Mesothelial cell of epicardium (in vitro differentiated cells): ENCODE results near the gene LRRC7. TPM values are rescaled to one million over a fixed set of nuclear protein-coding genes. Genes with fewer than 3 reads are reported as not detected.

Experiments used
- DNase-seq, 2 experiments: peaks; one replicate each; pipeline ENCODE4 v3.0.0; 2021; ENCODE audit warnings: low spot score in 2 of 2; ENCODE audit not compliant: unreplicated experiment in 2 of 2
- H3K27ac Mint-ChIP-seq: 2 replicates; pipeline ENCODE4 v1.8.0; 2021; ENCODE audit warnings: mixed read lengths
- H3K27me3 Mint-ChIP-seq: 2 replicates; pipeline ENCODE4 v1.8.0; 2021; ENCODE audit warnings: low read depth, mixed read lengths
- H3K36me3 Mint-ChIP-seq: 2 replicates; pipeline ENCODE4 v1.8.0; 2021; ENCODE audit warnings: mixed read lengths
- H3K4me1 Mint-ChIP-seq: 2 replicates; pipeline ENCODE4 v1.8.0; 2021; ENCODE audit warnings: mixed read lengths
- H3K4me3 Mint-ChIP-seq: 2 replicates; pipeline ENCODE4 v1.8.0; 2021; ENCODE audit warnings: mild to moderate bottlenecking, moderate library complexity, mixed read lengths
- H3K9me3 Mint-ChIP-seq: 2 replicates; pipeline ENCODE4 v1.8.0; 2021; ENCODE audit warnings: mixed read lengths
- CTCF ChIP-seq: fragments of 200-600 bp; sonication (generic); IDR thresholded peaks from one replicate; pipeline ENCODE4 v1.5.0; 2021; ENCODE audit warnings: antibody characterized with exemption; ENCODE audit not compliant: unreplicated experiment
- total RNA-seq: library from RNA; stranded (reverse); gene quantifications from 3 replicates; pipeline ENCODE4 v1.2.1, GENCODE V29; 2021

The LRRC7 gene
- total RNA-seq, 1 donor from 2014 or later: 0.09 TPM

GRCh38 chr1:69524015-69524414 is 43.7 kb upstream of the LRRC7 start:
- Mint-ChIP-seq H3K27ac (no peak overlapping the region), H3K36me3 (no peaks in the 10 kb centered on the region), H3K4me3 (no peak overlapping the region), H3K27me3 (no peaks in the 10 kb centered on the region), H3K4me1 (no peaks in the 10 kb centered on the region), H3K9me3 (no peaks in the 10 kb centered on the region)
- no peak for TF ChIP-seq CTCF
- no peak for DNase-seq

DNA sequence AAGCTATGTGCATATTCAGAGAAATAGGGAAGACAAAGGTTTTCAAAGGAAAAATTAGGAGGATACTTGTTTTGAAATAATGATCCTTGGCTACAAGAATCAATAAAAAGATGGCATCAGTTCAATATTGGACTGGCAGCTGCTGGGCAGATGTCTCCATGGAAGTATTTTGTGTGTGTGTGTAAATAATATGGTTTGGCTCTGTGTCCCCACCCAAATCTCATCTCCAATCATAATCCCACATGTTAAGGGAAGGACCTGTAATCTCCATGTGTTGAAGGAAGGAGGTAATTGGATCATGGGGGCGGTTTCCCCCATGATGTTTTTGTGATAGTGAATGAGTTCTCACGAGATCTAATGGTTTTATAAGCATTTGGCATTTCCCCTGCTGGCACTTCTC is 40.4 kb upstream of the LRRC7 start:
- Mint-ChIP-seq H3K9me3 (no peaks in the 10 kb centered on the region), H3K27ac (no peak overlapping the region), H3K4me1 (no peaks in the 10 kb centered on the region)

DNA sequence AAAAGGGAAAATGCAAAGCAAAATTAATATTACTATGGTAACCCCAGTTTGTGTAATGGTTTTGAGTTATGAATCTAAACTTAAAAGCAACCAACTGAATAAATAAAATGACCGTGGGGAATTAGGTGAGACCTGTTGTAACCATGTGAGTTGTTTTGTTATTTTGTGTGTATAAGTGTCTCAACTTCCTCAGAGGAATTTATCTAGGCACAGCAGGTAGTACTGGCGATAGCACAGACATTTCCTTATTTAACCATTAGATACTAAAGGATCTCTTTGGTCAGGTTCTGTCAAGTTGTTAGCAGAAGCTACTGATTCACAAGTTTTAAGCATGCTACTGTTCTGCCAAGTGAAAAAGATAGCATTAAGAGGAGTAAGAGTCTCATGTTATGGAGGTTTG is 39.3 kb upstream of the LRRC7 start:
- Mint-ChIP-seq H3K27me3 (no peaks in the 10 kb centered on the region), H3K9me3 (no peaks in the 10 kb centered on the region), H3K4me3 (no peak overlapping the region), H3K36me3 (no peaks in the 10 kb centered on the region), H3K4me1 (peaks cover 3% of the 10 kb centered on the region), H3K27ac (no peak overlapping the region)
- no peak for DNase-seq
- no peak for TF ChIP-seq CTCF

More for the DNA sequence above, 40.4 kb upstream of the LRRC7 start:
- DNase-seq: no peak
- Mint-ChIP-seq H3K4me3 (no peak overlapping the region), H3K36me3 (no peaks in the 10 kb centered on the region), H3K27me3 (no peaks in the 10 kb centered on the region)
- TF ChIP-seq CTCF: no peak

DNA sequence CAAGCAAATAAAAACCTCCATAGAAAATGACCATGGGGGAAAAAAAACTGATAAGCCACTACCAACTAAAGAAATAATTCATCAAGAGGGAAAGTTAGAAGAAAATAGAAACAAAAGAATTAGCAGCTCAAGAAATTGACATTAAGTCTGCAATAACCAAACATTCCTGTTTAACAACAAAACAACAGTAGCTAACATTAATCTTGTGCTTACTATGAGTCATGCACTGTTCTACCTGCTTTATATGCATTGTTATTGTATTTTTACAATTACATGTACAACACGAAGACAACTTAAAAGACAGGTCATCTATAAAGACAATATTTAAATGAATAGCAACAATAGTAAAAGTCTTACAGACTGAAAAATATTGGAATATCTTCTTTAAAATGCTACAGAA is 34.4 kb upstream of the LRRC7 start:
- Mint-ChIP-seq H3K4me3 (no peak overlapping the region), H3K27me3 (no peaks in the 10 kb centered on the region), H3K9me3 (no peaks in the 10 kb centered on the region), H3K36me3 (no peaks in the 10 kb centered on the region), H3K4me1 (peaks cover 3% of the 10 kb centered on the region), H3K27ac (no peak overlapping the region)
- no peak for DNase-seq
- TF ChIP-seq CTCF: no peak

DNA sequence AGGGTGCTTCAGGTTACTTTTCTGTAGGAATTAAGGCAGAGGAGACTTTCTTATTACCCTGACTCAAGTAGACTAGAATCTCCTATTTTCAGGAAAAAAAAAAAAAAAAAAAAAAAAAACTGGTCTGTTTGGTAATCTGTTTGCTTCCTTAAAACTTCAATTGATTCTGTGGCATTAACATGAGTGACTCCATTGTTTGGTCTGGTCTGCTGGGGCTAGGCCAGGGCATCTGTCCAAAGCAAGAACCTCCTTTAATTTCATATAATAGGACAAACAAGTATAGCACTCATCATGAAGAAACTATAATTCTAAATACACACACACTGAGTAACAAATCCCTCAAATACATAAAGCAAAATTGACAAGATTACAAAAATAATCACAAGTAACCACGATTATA is 32.9 kb upstream of the LRRC7 start:
- no peak for DNase-seq
- Mint-ChIP-seq H3K36me3 (no peaks in the 10 kb centered on the region), H3K27me3 (no peaks in the 10 kb centered on the region), H3K4me1 (peaks cover 3% of the 10 kb centered on the region), H3K9me3 (no peaks in the 10 kb centered on the region), H3K4me3 (no peak overlapping the region), H3K27ac (no peak overlapping the region)
- TF ChIP-seq CTCF: no peak

GRCh38 chr1:69535490-69535889 is 32.2 kb upstream of the LRRC7 start:
- Mint-ChIP-seq H3K27me3 (no peaks in the 10 kb centered on the region), H3K36me3 (no peaks in the 10 kb centered on the region), H3K9me3 (no peaks in the 10 kb centered on the region), H3K4me1 (peaks cover 3% of the 10 kb centered on the region), H3K27ac (no peak overlapping the region), H3K4me3 (no peak overlapping the region)
- no peak for TF ChIP-seq CTCF
- no peak for DNase-seq
